ENCODE measurements around the gene GDF10.
A peak's percentile ranks its signal among the peaks of the same experiment; 100 is the strongest.

GDF10 gene

GRCh38 chr10:47282657-47283018 lies 17.4 kb upstream of the GDF10 start:
- no peak overlapping the region for H3K4me3 Mint-ChIP-seq
- H3K27me3 Mint-ChIP-seq = no peaks in the 10 kb centered on the region
- H3K9me3 Mint-ChIP-seq = no peaks in the 10 kb centered on the region
- H3K27ac Mint-ChIP-seq = no peak overlapping the region
- H3K4me1 Mint-ChIP-seq (ENCODE audit: low read depth) = peaks cover 37% of the 10 kb centered on the region
- H3K36me3 Mint-ChIP-seq (ENCODE audit: low read depth) = no peaks in the 10 kb centered on the region

- Mint-ChIP-seq H3K27ac (no peak overlapping the region), H3K4me1 (ENCODE audit: low read depth) (peaks cover 32% of the 10 kb centered on the region), H3K9me3 (no peaks in the 10 kb centered on the region), H3K27me3 (no peaks in the 10 kb centered on the region), H3K36me3 (ENCODE audit: low read depth) (no peaks in the 10 kb centered on the region), H3K4me3 (no peak overlapping the region)
These were observed 16.8 kb upstream of the GDF10 start for GRCh38 chr10:47283101-47283630.

GRCh38 chr10:47283848-47284247 lies 16.1 kb upstream of the GDF10 start:
- Mint-ChIP-seq H3K36me3 (ENCODE audit: low read depth) (no peaks in the 10 kb centered on the region), H3K4me1 (ENCODE audit: low read depth) (peaks cover 32% of the 10 kb centered on the region), H3K9me3 (no peaks in the 10 kb centered on the region), H3K27me3 (no peaks in the 10 kb centered on the region), H3K27ac (no peak overlapping the region), H3K4me3 (no peak overlapping the region)

GRCh38 chr10:47285381-47286115 lies 14.4 kb upstream of the GDF10 start:
- no peaks in the 10 kb centered on the region for H3K27me3 Mint-ChIP-seq
- peak overlapping the region; percentile 78 for H3K27ac Mint-ChIP-seq
- H3K36me3 Mint-ChIP-seq (ENCODE audit: low read depth) = no peaks in the 10 kb centered on the region
- peaks cover 28% of the 10 kb centered on the region for H3K4me1 Mint-ChIP-seq (ENCODE audit: low read depth)
- H3K9me3 Mint-ChIP-seq = no peaks in the 10 kb centered on the region
- H3K4me3 Mint-ChIP-seq = no peak overlapping the region

- Mint-ChIP-seq H3K36me3 (ENCODE audit: low read depth) (no peaks in the 10 kb centered on the region), H3K9me3 (no peaks in the 10 kb centered on the region), H3K27ac (peak overlapping the region; percentile 78), H3K4me3 (no peak overlapping the region), H3K27me3 (no peaks in the 10 kb centered on the region), H3K4me1 (ENCODE audit: low read depth) (peaks cover 28% of the 10 kb centered on the region)
These were observed 13.9 kb upstream of the GDF10 start for GRCh38 chr10:47286116-47286505.

GRCh38 chr10:47286591-47287315 lies 13.2 kb upstream of the GDF10 start:
- no peaks in the 10 kb centered on the region for H3K36me3 Mint-ChIP-seq (ENCODE audit: low read depth)
- H3K9me3 Mint-ChIP-seq = no peaks in the 10 kb centered on the region
- H3K27me3 Mint-ChIP-seq = no peaks in the 10 kb centered on the region
- H3K27ac Mint-ChIP-seq = peak overlapping the region; percentile 71
- peaks cover 28% of the 10 kb centered on the region for H3K4me1 Mint-ChIP-seq (ENCODE audit: low read depth)
- no peak overlapping the region for H3K4me3 Mint-ChIP-seq

- no peaks in the 10 kb centered on the region for H3K36me3 Mint-ChIP-seq (ENCODE audit: low read depth)
These were observed 12.6 kb upstream of the GDF10 start for GRCh38 chr10:47287365-47287802.

GRCh38 chr10:47287805-47288204 lies 12.2 kb upstream of the GDF10 start:
- no peak overlapping the region for H3K27ac Mint-ChIP-seq
- peaks cover 25% of the 10 kb centered on the region for H3K4me1 Mint-ChIP-seq (ENCODE audit: low read depth)
- no peaks in the 10 kb centered on the region for H3K36me3 Mint-ChIP-seq (ENCODE audit: low read depth)
- H3K9me3 Mint-ChIP-seq = no peaks in the 10 kb centered on the region
- H3K27me3 Mint-ChIP-seq = no peaks in the 10 kb centered on the region
- H3K4me3 Mint-ChIP-seq = no peak overlapping the region

More at GRCh38 chr10:47287365-47287802, 12.6 kb upstream of the GDF10 start:
- no peak overlapping the region for H3K4me3 Mint-ChIP-seq
- peaks cover 26% of the 10 kb centered on the region for H3K4me1 Mint-ChIP-seq (ENCODE audit: low read depth)
- H3K9me3 Mint-ChIP-seq = no peaks in the 10 kb centered on the region
- no peaks in the 10 kb centered on the region for H3K27me3 Mint-ChIP-seq
- H3K27ac Mint-ChIP-seq = no peak overlapping the region

- Mint-ChIP-seq H3K36me3 (ENCODE audit: low read depth) (no peaks in the 10 kb centered on the region), H3K27me3 (no peaks in the 10 kb centered on the region), H3K9me3 (no peaks in the 10 kb centered on the region), H3K4me3 (no peak overlapping the region), H3K27ac (no peak overlapping the region), H3K4me1 (ENCODE audit: low read depth) (peaks cover 25% of the 10 kb centered on the region)
These were observed 11.8 kb upstream of the GDF10 start for GRCh38 chr10:47288236-47288635.

GRCh38 chr10:47288916-47289495 lies 11.0 kb upstream of the GDF10 start:
- no peak overlapping the region for H3K4me3 Mint-ChIP-seq
- H3K36me3 Mint-ChIP-seq (ENCODE audit: low read depth) = no peaks in the 10 kb centered on the region
- H3K9me3 Mint-ChIP-seq = no peaks in the 10 kb centered on the region
- H3K27ac Mint-ChIP-seq = no peak overlapping the region
- H3K4me1 Mint-ChIP-seq (ENCODE audit: low read depth) = peaks cover 25% of the 10 kb centered on the region
- H3K27me3 Mint-ChIP-seq = no peaks in the 10 kb centered on the region

- H3K27me3 Mint-ChIP-seq = peaks cover 1% of the 10 kb centered on the region
- no peaks in the 10 kb centered on the region for H3K9me3 Mint-ChIP-seq
These were observed 10.1 kb upstream of the GDF10 start for GRCh38 chr10:47289921-47290320.

GRCh38 chr10:47290338-47290737 lies 9.7 kb upstream of the GDF10 start:
- no peak overlapping the region for H3K4me3 Mint-ChIP-seq
- H3K27ac Mint-ChIP-seq = no peak overlapping the region
- peaks cover 5% of the 10 kb centered on the region for H3K27me3 Mint-ChIP-seq
- H3K9me3 Mint-ChIP-seq = no peaks in the 10 kb centered on the region
- no peaks in the 10 kb centered on the region for H3K36me3 Mint-ChIP-seq (ENCODE audit: low read depth)
- peaks cover 18% of the 10 kb centered on the region for H3K4me1 Mint-ChIP-seq (ENCODE audit: low read depth)

More at GRCh38 chr10:47289921-47290320, 10.1 kb upstream of the GDF10 start:
- Mint-ChIP-seq H3K36me3 (ENCODE audit: low read depth) (no peaks in the 10 kb centered on the region), H3K4me3 (no peak overlapping the region), H3K4me1 (ENCODE audit: low read depth) (peaks cover 22% of the 10 kb centered on the region), H3K27ac (no peak overlapping the region)

GRCh38 chr10:47291682-47292081 lies 8.3 kb upstream of the GDF10 start:
- Mint-ChIP-seq H3K9me3 (no peaks in the 10 kb centered on the region), H3K36me3 (ENCODE audit: low read depth) (no peaks in the 10 kb centered on the region), H3K27ac (no peak overlapping the region), H3K4me3 (no peak overlapping the region), H3K27me3 (peaks cover 5% of the 10 kb centered on the region), H3K4me1 (ENCODE audit: low read depth) (peaks cover 4% of the 10 kb centered on the region)

- no peak overlapping the region for H3K4me3 Mint-ChIP-seq
- no peak overlapping the region for H3K27ac Mint-ChIP-seq
- H3K27me3 Mint-ChIP-seq = peaks cover 5% of the 10 kb centered on the region
- H3K4me1 Mint-ChIP-seq (ENCODE audit: low read depth) = no peaks in the 10 kb centered on the region
- H3K9me3 Mint-ChIP-seq = no peaks in the 10 kb centered on the region
- H3K36me3 Mint-ChIP-seq (ENCODE audit: low read depth) = no peaks in the 10 kb centered on the region
These were observed 5.9 kb upstream of the GDF10 start for GRCh38 chr10:47294057-47294456.

GRCh38 chr10:47294501-47294900 lies 5.5 kb upstream of the GDF10 start:
- no peaks in the 10 kb centered on the region for H3K9me3 Mint-ChIP-seq
- H3K27ac Mint-ChIP-seq = no peak overlapping the region
- peaks cover 7% of the 10 kb centered on the region for H3K27me3 Mint-ChIP-seq
- no peak overlapping the region for H3K4me3 Mint-ChIP-seq
- H3K4me1 Mint-ChIP-seq (ENCODE audit: low read depth) = peaks cover under 1% of the 10 kb centered on the region
- H3K36me3 Mint-ChIP-seq (ENCODE audit: low read depth) = no peaks in the 10 kb centered on the region
